Cerebellar cortex (tissue), 1 donor: ENCODE results near the gene PSD2.

Experiments used
- DNase-seq: peaks from one replicate; pipeline ENCODE4 v3.0.0-alpha.2; 2015; ENCODE audit warnings: low spot score

PSD2 gene

DNA sequence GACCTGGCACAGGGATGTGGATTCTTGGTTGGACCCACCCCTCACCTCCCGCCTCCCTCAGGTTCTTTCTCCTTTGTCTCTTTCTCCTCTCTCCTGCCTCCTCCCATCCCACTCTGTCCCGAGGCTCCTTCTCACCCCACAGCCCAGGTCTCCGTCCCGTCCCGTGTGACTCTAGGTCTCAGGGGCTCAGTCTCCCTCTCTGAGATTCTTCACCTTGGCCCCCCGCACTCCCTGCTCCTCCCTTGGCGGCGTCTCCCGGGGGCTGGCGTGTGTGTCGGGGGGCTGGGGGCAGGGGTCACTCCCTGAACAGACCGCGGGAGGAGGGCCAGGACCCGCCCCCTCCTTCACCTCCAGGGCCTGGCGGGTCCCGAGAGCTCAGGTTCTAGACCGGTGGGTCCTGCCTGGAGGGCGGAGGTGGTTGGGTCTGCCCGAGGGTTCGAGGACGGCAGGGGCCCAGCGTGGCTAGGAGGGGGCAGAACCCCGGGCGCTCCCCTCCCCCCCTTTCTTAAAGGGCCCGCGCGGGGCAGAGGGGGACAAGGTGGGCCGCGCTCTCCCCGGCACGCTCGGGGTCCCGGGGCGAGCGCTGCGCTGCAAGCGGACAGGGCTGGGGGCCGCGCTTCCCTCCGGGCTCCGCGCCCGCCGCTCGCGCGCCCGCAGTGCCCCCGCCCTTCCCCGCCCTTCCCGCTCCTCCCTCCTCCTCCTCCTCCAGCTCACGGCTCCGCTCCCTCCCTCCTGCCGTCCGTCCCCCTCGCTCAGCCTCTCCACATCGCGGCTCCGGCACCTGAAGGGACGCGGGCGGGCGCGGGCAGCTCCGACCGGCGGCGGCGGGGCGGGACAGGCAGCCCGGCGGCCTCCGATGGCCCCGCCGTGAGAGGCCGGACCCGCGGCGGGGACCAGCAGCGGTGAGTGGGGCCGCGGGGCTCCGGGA, at the start of gene PSD2:
Gene PSD2, plus strand, starts transcription at position 735 of the 928 bp plus-strand sequence. CDS start 13,633 bp downstream, outside the sequence.
- peak; percentile 39 for DNase-seq

- peak; percentile 66 for DNase-seq
These were observed 48.7 kb upstream of the PSD2 start for GRCh38 chr5:139746691-139747582.

DNA sequence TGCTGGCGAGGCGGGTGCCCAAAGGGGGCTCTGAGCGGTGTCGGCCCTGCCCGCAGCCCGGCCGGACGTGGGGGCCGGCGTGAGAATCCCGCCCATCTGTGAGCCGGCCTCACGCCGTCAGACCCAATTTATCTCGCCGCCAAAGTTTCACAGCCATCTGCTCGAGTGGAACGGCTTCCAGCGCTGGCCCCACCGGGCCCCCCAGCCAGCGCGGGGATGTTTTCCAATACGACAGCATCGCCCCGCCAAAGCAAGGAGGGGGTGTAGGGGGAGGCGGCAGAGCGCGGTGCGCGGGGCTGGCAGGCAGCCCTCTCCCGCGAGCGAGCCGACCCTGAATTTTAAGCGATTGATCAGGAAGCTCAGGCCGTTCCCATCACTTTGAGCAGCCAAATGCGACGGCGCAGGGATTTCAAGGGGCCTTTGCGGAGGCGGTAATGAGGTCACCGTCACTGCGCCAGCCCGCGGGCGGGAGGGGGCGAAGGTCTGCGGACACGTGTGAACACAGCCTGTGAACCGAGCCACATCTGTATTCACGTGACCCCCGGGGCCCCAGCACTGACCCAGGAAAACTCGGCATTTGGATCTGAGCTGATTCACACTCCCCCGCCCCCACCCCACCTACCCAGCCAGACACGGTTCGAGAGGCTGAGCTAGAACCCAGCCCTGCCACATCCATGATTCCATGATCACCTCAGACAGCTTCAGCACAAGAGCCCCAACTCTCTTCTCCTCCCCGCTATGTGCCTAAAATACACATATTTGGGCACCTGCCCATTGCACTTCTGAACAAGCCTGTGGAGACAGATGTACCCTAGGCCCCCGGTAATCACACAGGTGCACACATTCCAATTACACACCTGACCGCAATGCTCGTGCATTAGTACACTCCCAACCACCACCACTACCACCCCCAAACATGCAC, 47.8 kb upstream of the PSD2 start:
- no peak for DNase-seq

DNA sequence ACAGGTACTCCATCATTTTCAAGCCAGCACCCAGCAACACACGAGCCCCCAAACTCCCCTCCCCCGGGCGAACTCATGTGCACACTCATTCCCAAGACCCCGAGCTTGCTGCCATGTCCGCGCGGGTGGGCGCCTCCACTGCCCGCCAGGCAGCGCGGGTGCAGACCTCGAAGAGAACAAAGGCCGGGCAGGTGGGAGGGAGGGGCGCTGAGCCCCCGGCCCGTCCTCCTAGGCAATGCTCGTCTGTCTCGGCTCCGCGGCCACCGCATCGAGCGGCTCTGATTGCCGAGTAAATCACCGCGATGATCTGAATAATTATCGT, 47.1 kb upstream of the PSD2 start:
- DNase-seq: no peak

DNA sequence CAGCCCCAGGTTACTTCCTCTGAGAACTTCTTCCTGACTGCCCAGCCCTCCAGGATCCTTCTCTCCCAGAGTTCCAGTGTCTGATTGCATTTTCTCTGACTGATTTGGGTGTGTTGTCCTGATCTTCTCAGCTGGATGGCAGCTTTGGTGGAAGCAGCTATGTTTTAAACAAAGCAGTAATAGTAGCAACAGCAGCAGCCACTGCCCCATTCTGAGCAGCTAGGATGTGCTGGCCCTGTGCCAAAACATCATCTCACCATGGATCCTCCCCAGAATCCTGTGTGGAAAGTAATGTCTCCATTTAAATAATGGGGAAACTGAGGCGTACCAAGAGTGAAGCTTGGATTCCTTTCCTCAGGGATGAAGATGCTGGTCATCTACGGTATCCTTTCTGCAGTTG, 46.4 kb upstream of the PSD2 start:
- DNase-seq: peak; percentile 33

DNA sequence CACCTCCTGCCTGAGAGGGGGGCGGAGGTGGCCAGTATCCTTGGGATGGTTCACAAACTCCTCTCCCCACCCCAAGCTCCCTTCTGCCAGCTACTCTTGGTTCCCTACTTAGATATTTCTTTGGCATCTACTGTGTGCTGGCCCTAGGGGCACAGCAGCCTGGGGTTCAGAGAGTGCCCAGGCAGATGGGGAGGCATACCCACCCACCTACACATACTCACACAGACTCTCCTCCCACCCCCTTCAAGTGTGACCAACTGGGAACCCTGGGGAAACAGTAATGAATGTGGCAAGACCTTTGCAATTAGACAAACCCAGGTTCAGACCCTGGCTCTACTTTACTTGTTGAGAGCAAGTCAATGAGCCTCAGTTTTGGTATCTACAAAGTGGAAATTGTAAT, 44.4 kb upstream of the PSD2 start:
- DNase-seq: no peak

GRCh38 chr5:139752506-139753473, 42.8 kb upstream of the PSD2 start:
- DNase-seq: no peak

DNA sequence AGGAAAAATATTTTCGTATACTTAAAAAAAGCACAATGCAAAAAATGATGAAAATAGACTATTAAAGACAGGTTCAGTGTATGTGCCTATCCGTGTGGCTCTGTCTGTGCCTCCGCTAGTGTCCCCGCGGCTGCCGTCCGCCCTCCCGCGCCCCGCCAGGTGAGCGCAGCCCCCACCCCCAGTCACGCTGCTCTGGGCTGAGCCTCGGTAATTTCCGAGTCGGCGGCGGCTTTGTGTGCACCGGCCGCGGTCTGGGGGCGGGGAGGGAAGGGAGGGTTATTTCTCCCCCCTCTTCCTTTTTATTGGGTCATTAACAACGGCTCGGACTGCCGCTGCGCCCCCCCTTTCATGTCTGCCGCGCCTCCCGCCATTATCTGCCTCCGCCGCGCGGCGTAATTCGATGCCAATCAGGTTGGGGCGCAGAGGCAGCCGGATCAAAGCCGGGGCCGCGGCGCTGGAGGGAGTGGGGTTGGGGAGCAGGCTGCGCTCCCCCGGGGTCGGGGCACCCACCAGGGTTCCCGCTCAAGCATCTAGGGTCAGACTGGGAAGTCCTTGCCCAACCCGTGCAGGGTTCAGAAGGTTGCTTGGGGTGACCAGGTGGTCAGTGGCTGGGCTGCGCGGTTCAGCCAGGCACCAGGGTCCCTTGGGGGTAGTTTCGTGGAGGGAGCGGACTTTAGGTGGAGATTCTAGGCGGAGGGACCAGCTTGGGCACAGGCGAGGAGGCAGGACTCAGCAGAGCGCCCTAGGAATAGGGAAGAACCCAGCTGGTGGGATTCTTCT, 39.5 kb upstream of the PSD2 start:
- DNase-seq: no peak

DNA sequence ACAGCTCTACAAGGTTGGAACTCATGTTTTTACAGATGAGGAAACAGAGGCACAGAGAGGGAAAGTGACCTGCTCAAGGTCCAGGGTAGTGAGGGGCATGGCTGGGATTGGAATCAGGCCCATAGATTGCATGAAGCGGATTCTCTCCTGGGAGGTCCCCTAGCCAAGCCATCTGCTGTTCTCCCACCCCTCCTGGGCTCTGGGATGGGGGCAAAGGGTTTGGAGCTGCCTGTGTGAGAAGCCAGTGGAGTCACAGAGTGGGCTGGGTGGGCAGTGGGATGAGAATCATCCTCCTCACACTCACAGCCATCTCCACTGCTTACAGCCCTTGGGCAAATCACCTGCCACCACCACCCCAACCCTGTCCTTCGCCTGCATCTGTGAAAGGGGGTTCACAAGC, 38.6 kb upstream of the PSD2 start:
- peak; percentile 16 for DNase-seq

DNA sequence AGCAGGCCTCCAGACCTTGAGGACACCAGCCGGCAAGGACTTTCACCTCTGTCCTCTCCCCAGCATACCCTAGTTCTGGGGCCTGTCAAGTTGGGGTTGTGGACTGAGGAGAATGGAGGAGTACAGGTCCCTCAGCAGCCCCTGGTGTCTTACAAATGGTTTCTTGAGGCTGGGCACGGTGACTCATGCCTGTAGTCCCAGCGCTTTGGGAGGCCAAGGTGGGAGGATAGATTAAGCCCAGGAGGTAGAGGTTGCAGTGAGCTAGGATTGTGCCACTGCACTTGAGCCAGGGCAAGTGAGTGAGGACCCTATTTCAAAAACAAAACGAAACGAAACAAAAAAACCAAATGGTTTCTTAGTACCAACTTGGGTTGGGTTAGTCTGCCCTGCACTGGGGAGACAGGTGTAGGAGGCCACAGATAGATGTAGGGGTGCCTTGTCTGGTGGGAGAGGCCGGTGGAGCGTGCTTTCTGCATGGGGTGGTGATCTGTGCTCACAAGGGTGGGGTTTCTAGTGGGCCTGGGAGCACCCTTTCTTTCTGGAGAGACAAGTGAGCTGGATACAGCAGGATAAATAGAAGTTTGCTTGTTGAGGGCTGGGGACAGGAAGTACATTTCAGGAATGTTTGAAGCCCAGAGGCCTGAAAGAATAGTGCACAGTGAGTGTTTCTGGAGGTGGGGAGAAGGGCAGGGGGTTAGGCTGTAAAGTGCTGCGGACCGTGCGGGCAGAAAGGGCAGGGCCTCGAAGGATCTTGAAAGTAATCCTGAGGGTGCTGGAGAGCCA, 37.7 kb upstream of the PSD2 start:
- peak; percentile 48 for DNase-seq

- DNase-seq: peak; percentile 44
These were observed 37.0 kb upstream of the PSD2 start for GRCh38 chr5:139758510-139759075.

GRCh38 chr5:139759219-139759721, 36.3 kb upstream of the PSD2 start:
- DNase-seq: peak; percentile 55

DNA sequence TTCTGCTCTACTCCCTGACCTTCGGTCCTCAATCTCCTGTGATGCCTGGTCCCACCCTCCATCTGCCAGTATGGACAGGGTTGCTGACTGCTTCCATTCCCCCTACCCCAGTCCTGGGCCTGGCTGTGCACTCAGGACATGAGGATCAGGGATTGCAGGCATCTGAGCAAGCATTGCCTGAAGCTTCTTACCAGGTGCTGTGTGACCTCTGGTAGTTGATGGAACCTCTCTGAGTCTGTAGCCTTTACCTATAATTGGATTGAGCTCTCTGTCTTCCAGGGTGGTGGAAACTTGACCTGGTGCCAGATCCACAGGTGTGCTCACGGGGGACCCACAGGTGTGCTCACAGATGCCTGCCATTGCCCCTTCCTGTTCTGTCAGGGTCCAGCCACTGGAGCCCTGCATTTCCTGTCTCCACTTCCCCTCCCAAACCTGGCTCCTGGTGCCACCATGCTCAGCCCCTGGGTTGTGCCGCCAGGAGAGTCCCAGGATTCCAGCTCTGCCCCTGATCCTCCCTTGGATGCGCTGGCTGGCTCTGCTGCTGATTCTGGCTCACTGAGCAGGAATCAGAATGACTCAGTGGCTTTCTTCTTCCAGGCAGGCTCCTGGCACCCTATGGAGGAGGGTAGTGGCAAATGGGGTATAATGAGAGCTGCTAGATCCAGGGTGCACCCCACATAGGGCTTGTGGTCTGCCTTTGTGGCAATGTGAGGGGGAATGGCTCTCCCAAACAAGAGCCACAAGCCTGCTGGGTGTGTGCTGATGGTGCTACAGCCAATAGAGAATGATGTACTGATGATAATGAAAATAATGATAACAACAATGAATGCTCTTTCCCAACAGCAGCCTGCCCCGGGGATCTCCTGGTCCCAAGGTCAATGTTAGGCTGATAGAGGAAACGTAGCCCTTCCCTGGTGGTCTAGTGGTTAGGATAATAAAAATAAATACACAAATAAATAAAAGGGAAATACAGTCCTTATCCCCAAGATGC, 35.2 kb upstream of the PSD2 start:
- peak; percentile 48 for DNase-seq

GRCh38 chr5:139761057-139761450, 34.6 kb upstream of the PSD2 start:
- peak; percentile 25 for DNase-seq

- DNase-seq: peak; percentile 52
These were observed 34.1 kb upstream of the PSD2 start for GRCh38 chr5:139761501-139761900.

- peak; percentile 38 for DNase-seq
These were observed 32.9 kb upstream of the PSD2 start for GRCh38 chr5:139762615-139763170.
